ENCODE measurements around the gene FYCO1.
"Not testable (repeated sequence)": the region's sequence is repeated elsewhere in the genome, so short reads cannot be mapped to it uniquely, and the experiment has no call there.

The FYCO1 gene

GRCh38 chr3:46008058-46008457 is 12.4 kb upstream of the FYCO1 start:
- no peak for DNase-seq

GRCh38 chr3:46007280-46007679 is 11.7 kb upstream of the FYCO1 start:
- no peak for DNase-seq

GRCh38 chr3:46006238-46007032 is 10.8 kb upstream of the FYCO1 start:
- no peak for DNase-seq

- DNase-seq: not testable (repeated sequence)
These were observed 8.1 kb upstream of the FYCO1 start for GRCh38 chr3:46003706-46004105.

- DNase-seq: no peak
These were observed 5.6 kb upstream of the FYCO1 start for GRCh38 chr3:46001178-46001577.

- DNase-seq: no peak
These were observed 2.3 kb upstream of the FYCO1 start for GRCh38 chr3:45997942-45998341.

- not testable (repeated sequence) for DNase-seq
These were observed 1.9 kb upstream of the FYCO1 start for GRCh38 chr3:45997499-45997898.

GRCh38 chr3:45994419-45995235 is 997 bp downstream of the FYCO1 start:
- no peak for DNase-seq

GRCh38 chr3:45993421-45994027 is 2.1 kb downstream of the FYCO1 start:
- no peak for DNase-seq

GRCh38 chr3:45992821-45993221 is 2.8 kb downstream of the FYCO1 start:
- no peak for DNase-seq

- no peak for DNase-seq
These were observed 3.4 kb downstream of the FYCO1 start for GRCh38 chr3:45992133-45992729.

- DNase-seq: no peak
These were observed 4.3 kb downstream of the FYCO1 start for GRCh38 chr3:45991341-45991740.

- DNase-seq: no peak
These were observed 5.4 kb downstream of the FYCO1 start for GRCh38 chr3:45990181-45990580.

GRCh38 chr3:45988804-45989203 is 6.8 kb downstream of the FYCO1 start:
- DNase-seq: no peak

- DNase-seq: no peak
These were observed 7.3 kb downstream of the FYCO1 start for GRCh38 chr3:45988362-45988761.

- DNase-seq: no peak
These were observed 8.0 kb downstream of the FYCO1 start for GRCh38 chr3:45987368-45988291.

- DNase-seq: no peak
These were observed 9.2 kb downstream of the FYCO1 start for GRCh38 chr3:45986303-45986982.

GRCh38 chr3:45985532-45986302 is 9.9 kb downstream of the FYCO1 start:
- no peak for DNase-seq

GRCh38 chr3:45984331-45985312 is 11.0 kb downstream of the FYCO1 start:
- DNase-seq: no peak

All from islet precursor cell (in vitro differentiated cells).